GM21786 (cell line): ENCODE results near the gene CATSPERZ.

Experiments used
- ATAC-seq: cut with Tn5 transposase; IDR thresholded peaks from one replicate; pipeline ENCODE4 v1.9.1; 2021; ENCODE audit not compliant: unreplicated experiment

Gene CATSPERZ

GRCh38 chr11:64339754-64340408, 39.7 kb downstream of the CATSPERZ start, which contains the start of gene CCDC88B:
TSS of gene CCDC88B (plus strand) at chr11:64340204. CDS start at chr11:64340267, 63 bp downstream.
- ATAC-seq = peak; percentile 43

DNA sequence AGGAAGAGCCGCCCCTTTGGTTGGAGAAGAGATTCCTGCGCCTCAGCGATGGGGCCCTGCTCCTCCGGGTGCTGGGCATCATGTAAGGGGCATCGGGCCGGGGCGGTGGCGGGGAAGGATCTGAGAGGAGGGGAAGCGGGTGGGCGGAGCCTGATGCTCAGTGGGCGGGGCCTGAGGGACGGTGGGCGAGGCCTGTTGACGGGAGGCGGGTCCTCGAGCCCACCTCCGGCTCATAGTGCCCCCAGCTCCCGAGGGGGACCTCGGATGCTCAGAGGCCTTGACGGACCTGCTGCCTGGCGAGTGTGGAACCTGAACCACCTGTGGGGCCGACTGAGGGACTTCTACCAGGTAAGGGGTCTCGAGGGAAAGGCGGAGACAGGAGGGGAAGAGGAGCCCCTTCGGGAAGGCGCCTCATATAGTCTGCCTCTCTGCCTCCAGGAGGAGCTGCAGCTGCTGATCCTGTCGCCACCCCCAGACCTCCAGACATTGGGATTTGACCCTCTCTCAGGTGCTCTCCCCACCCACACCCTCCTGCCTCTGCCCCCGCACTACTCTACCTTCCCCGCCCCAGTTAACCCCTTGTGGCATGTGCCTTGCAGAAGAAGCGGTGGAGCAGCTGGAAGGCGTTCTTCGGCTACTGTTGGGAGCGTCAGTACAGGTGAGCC, 40.6 kb downstream of the CATSPERZ start:
- ATAC-seq = no peak

GRCh38 chr11:64341429-64341828, 41.3 kb downstream of the CATSPERZ start:
- ATAC-seq = no peak

DNA sequence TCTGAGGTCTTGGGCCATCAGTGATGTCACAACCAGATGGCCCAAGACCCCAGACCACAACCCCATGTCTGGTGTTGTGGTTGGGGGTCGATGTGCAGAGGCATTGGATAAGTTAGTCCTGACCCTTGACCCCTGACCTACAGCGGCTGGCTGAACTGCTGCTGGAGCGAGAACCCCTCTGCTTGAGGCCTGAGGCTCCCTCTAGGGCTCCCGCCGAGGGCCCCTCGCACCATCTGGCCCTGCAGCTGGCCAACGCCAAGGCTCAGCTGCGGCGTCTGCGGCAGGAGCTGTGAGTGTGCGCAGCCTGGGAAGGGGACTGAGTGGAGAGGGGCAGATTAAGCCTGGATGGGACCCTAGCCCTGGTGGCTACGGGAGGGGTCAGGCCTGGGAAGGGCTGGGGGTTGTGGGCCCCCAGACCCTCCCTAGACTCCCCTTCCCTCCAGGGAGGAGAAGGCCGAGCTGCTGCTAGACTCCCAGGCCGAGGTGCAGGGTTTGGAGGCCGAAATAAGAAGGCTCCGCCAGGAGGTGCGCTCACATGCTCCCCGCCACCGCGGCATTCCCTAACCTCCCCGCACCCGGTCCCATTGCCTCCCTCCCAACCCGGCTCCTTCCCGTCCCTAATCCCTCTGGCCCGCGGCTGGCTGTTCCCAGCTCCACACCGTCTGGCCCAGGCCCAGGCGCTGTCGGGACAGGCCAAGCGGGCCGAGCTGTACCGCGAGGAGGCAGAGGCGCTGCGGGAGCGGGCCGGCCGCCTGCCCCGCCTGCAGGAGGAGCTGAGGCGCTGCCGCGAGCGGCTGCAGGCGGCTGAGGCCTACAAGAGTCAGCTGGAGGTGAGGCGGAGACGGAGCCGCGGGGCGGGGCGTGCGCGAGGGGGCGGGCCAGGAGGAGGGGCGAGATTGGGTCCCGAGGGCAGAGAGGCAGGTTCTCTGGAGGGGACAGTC, 42.0 kb downstream of the CATSPERZ start:
- peak; percentile 45 for ATAC-seq

- ATAC-seq = no peak
Measured at GRCh38 chr11:64342869-64343745, 42.9 kb downstream of the CATSPERZ start.

GRCh38 chr11:64343767-64344559, 43.8 kb downstream of the CATSPERZ start:
- ATAC-seq = no peak

DNA sequence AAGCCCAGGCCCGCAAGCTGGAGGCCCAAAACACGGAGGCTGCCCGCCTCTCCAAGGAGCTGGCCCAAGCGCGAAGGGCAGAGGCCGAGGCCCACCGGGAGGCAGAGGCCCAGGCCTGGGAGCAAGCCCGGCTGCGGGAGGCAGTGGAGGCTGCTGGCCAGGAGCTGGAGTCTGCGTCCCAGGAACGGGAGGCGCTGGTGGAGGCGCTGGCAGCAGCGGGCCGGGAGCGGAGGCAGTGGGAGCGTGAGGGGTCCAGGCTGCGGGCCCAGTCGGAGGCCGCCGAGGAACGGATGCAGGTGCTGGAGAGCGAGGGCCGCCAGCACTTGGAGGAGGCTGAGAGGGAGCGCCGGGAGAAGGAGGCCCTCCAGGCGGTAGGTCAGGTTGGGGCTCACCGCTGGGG, 44.6 kb downstream of the CATSPERZ start:
- no peak for ATAC-seq

- no peak for ATAC-seq
Measured at GRCh38 chr11:64347193-64347867, 47.2 kb downstream of the CATSPERZ start.

- ATAC-seq = no peak
Measured at GRCh38 chr11:64348383-64349024, 48.3 kb downstream of the CATSPERZ start.

- no peak for ATAC-seq
Measured at GRCh38 chr11:64349025-64349387, 48.8 kb downstream of the CATSPERZ start.

DNA sequence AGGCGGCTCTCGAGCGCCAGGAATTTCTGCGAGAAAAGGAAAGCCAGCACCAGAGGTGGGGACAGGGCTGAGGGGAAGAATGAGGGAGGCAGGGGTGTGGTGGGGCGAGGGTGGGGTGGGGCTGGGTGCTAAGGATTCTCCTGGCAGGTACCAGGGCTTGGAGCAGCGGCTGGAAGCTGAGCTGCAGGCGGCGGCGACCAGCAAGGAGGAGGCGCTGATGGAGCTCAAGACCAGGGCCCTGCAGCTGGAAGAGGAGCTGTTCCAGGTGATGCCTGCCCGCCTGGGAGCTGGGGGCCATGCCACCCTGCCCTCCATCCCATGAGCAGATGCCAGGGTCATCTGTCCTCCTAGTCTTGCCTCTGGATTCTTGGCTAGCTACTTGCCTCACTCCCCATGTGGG, 49.2 kb downstream of the CATSPERZ start:
- ATAC-seq = no peak

DNA sequence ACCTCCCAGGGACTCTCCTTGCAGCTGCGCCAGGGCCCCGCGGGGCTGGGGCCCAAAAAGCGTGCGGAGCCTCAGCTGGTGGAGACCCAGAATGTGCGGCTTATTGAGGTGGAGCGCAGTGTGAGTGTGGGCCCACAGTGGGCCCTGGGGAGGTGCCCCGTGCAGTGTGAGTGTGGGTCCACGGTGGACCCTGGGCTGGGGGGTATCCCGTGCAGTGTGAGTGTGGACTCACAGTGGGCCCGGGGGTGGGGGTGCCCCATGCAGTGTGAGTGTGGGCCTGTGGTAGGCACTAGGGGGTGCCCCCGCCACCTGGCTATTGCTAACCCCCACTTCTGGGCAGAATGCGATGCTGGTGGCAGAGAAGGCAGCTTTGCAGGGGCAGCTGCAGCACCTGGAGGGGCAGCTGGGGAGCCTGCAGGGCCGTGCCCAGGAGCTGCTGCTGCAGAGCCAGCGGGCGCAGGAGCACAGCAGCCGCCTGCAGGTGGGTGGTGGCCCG, 51.0 kb downstream of the CATSPERZ start:
- no peak for ATAC-seq

DNA sequence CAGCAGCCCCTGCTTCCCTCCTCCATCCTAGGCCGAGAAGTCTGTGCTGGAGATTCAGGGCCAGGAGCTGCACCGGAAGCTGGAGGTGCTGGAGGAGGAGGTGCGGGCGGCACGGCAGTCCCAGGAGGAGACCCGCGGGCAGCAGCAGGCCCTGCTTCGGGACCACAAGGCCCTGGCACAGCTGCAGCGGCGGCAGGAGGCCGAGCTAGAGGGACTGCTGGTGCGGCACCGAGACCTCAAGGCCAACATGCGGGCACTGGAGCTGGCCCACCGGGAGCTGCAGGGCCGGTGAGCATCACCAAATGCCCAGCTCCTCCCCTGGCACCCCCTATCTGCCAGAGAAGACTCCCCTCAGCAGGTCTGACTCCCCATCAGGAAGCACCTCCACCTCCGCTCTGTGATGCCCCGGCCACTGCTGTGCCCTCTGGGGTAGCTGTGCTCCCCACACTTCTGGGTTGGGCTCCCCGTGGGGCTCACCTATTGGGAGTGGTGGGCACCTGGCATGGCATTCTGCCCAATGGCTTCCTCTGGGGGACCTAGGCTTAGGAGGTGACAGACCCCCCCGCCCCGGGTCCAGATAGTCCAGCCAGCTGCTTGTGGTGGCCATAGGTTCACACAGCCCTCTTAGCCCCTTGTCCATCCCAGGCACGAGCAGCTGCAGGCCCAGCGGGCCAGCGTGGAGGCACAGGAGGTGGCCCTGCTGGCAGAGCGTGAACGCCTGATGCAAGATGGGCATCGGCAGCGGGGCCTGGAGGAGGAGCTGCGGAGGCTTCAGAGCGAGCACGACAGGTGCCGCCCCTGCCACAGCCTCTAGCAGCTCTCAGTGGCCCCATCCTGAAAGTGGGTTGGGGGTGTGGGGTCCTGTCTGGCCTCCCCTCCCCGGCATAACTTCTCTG, 52.2 kb downstream of the CATSPERZ start:
- ATAC-seq = no peak

DNA sequence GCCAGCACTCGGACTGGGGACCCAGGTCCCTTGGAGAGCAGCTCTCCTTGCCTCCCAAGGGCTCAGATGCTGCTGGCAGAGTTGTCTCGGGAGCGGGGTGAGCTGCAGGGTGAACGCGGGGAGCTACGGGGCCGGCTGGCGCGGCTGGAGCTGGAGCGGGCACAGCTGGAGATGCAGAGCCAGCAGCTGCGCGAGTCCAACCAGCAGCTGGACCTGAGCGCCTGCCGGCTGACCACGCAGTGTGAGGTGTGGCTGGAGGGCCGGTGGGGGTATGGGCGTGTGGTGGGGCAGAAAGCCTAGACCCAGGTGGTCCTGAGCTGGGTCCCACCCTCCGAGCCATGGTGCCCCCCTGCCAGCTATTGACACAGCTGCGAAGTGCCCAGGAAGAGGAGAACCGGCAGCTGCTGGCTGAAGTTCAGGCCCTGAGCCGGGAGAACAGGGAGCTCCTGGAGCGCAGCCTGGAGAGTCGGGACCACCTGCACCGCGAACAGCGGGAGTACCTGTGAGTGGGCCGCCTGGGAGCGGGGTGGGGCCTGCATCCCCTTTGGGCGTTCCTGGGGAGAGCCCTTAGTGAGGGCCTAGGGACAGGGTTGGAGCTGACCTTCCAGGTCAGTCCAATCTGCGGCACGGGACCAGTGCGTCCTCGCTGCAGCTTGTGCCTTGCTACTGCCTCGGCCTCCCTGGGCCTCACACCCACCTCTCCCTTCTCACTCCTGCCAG, 53.0 kb downstream of the CATSPERZ start:
- ATAC-seq = no peak

DNA sequence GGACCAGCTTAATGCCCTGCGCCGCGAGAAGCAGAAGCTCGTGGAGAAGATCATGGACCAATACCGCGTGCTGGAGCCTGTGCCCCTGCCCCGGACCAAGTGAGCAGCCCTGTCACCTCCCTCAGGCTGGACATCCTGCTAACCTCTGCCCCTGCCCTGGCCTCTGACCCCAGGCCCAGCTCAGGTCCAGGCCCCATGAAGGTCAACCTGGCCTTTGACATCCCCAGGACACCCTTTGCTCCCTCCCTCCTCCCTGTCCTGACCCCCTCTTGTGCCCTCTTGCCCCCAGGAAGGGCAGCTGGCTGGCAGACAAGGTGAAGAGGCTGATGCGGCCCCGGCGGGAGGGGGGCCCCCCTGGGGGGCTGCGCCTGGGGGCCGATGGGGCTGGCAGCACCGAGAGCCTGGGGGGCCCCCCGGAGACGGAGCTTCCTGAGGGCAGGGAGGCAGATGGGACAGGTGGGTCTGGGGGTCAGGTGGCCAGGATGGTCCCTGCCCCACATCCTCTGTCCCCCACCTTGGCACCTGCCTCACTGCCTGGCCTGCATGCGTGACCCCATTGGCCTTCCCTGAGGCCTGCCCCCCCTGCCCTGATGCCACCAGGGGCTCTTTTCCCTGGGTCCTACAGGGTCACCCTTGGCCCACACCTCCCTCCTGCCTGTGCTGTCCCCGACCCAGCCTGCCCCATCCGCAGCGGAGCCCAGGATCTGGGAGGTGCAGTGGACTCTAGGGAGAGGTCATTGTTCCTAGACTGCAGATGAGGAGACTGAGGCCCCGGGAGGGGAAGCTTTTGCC, 53.8 kb downstream of the CATSPERZ start:
- ATAC-seq = no peak
